HG02870 (cell line): ENCODE results near the gene GBGT1.
A peak's percentile ranks its signal among the peaks of the same experiment; 100 is the strongest.

ENCODE experiments used
- ATAC-seq: cut with Tn5 transposase; IDR thresholded peaks from one replicate; pipeline ENCODE4 v1.9.1; 2021; ENCODE audit warnings: mild to moderate bottlenecking, moderate library complexity; ENCODE audit not compliant: unreplicated experiment

Gene GBGT1

DNA sequence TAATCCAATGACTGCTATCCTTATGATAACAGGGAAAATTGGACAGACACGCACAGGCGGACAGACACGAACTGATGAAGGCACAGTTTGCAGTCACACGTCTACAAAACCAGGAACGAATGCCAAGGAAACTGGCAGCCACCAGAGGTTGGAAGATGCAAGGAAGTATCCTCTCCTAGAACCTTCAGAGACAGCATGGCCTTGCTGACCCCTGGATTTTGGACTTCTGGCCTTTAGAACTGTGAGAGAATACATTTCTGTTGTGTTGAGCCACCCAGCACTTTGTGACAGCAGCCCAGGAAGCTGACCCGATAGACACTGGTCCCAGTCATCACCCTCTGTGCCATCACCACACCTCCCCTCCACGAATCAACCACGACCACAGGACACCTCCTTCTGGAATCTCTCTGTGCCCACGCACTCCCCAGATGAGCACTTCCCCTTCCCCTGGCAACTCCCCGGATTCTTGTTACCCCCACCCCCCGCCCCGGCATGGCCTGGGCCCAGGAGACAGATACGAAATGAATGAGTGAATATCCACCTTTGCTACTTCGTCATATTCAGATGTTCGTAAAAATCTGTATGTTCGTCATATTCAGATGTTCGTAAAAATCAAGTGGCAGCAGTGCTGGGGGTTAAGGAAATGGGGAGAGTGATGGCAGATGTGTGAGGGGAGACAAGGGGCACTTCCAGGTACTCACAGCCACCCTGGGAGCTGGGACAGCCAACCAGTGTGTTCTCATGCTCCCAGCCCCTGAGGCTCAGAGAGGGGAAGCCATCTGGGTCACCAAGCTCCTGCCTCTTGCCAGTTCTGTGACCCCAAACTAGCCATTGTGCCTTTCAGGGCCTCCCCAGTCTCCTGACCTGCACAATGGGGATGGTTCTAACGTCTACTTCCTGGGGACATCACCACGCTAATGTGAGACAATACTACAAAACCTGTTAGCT, 18.5 kb downstream of the GBGT1 start:
- no peak for ATAC-seq

DNA sequence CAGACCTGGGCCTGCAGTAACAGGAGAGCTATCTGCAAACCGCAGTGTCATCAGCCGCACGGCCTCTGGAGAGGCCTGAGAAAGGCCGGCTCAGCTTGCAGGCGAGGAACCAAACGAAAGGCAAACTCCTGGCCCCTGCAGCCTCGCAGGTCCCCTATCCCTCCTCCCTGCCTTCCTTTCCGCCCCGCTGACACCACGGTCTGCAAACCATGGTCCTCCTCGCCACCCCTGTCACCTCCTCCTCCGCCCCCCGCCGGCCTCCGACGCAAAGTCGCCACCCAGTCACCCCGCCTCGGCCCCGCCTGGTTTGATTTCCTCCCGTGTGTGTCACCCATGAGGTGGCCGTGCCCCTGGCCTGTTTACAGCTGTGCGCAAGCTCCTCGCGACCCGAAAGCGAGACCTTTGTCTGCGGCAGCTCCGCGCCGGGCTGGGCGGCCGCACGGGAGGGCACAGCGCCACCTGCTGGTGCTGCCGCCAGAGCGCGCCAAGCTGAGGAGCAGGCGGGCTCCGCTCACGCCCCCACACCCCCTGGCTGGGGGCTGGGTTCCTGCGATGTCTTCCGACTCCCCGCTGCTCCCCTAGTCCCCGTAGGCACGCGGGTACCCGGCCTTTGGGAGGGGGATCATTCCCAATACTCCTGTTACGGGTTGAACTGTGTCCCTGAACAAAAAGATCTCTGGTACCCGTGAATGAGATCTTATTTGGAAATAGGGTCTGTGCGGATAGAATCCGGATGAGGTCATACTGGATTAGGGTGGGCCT, 19.4 kb downstream of the GBGT1 start:
- peak; percentile 38 for ATAC-seq

DNA sequence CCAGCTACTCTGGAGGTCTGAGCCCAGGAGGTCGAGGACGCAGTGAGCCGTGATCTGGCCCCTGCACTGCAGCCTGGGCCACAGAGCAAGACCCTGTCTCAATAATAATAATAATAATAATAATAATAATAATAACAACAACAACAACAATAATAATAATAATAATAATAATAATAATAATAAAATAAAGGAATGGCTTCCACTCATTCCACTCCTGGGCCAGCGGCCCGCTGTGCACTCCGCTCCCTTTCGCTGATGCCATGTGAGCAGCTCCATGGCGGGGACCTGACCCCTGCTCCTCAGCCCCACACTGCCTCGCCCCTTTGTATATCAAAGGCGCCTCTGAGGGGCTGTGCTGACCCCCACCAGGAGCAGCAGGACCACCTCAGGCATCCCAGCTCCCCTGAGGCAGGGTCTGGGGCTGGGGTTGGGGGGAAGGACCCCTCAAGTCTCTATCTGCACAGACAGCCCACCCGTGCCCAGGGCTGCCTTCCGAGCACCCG, 20.0 kb downstream of the GBGT1 start:
- no peak for ATAC-seq

DNA sequence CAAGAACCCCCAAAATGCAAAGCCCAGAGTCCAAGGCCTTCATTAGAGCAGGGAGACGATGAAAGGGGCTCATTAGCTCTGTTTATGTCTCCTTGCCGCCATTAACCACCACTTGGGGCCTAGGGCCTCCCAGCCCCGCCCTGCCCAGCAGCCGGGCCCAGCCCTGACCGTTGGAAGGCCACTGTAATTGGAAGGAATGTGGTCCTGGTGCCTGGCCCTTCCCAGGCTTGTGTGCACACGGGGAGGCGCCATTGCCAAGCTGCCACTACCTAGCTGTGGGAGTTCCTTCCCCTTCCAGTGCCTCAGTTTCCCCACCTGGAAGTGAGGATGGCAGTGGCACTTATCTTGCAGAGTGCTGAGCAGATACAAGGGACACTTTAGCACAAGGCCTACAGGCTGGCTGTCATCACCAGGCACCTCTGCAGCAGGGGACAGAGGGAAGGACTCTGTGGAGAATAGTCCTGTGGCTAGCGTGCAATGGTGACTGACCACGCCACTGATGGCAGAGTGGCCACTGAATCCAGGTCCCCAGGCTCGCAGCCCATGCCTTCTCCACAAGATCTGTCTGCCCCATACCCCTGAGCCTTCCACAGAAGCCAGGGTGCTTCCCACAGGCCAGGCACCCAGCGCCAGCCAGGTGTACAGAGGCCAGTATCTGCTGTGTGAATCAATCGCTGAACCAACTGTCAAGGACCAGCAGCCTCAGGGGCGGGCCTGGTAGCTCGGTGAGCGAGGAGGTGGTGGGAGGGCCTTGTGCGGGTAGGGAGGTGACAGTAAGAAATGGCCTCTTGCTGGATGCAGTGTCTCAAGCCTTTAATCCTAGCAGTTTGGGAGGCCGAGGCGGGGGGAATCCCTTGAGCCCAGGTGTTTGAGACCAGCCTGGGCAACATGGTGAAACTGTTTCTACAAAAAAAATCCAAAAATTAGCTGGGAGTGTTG, 20.8 kb downstream of the GBGT1 start:
- no peak for ATAC-seq

DNA sequence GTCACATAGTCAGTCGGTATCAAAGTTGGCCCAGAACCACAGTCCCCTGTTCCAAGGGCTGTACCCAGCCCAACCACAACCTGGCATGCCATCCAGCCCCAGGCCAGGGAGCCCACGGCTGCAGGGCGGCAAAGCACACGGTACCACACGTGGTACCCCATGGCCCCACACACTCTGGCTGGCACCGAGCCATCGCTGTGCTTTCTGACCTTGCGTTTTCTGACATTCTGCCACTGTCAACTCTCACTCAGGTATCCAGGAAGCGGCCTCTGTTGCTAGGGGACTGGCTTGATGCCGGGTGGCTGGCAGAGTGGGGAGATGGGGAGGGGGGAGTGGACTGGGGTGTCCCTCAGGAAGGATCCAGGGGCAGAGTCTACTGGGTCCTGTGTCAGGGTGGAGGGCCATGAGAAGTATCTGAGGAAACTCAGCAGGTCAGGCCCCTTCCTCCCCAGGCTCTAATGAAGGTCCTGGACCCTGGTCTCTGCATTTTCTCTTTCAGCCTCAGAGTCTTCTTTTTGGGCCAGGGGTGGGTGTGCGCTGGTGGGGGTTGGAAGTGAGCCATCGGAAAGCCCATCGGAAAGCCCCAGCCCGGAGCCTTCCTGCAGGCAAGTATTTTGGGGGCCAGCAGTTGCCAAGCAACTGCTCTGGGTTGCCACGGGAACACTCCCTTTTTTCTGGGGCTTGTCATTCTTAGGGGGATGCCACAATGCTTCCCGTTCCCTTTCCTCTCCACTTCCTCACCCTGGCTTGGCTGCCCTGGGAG, 21.7 kb downstream of the GBGT1 start:
- ATAC-seq, result no peak

DNA sequence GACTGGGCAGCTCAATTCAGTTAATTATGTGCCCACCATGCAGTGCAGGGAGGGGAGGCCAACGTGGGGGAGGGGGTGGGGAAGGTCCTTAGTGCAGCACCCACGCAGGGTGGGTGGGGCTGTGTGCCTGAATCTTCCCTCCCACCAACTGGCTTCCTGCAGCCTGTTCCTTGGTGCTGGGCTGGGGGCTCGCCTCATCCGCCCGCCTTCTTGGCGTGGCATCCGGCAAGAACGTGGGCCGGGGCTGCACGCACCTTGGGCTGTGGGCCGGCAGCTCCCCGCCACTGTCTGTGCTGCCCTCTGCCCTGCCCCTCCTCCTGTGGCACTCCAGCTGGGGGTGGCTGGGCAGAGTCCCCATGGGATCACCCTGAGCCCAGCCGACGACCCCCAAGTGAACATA, 23.1 kb downstream of the GBGT1 start:
- no peak for ATAC-seq

DNA sequence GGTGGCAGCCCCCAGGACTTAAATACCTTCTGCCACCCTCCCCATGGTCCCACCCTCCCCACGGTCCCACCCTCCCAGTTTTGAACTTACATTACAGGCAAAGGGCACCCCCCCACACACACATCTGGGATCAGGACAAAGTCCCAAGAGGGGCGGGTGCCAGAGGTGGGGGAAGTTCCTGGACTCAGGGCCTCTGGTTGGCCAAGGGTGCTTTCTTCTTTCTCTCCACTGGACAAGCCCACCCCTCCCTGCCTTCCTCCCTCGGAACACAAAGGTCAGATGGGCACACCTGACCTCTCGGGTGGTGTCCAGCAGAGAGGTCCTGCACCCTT, 23.6 kb downstream of the GBGT1 start:
- ATAC-seq, result no peak

DNA sequence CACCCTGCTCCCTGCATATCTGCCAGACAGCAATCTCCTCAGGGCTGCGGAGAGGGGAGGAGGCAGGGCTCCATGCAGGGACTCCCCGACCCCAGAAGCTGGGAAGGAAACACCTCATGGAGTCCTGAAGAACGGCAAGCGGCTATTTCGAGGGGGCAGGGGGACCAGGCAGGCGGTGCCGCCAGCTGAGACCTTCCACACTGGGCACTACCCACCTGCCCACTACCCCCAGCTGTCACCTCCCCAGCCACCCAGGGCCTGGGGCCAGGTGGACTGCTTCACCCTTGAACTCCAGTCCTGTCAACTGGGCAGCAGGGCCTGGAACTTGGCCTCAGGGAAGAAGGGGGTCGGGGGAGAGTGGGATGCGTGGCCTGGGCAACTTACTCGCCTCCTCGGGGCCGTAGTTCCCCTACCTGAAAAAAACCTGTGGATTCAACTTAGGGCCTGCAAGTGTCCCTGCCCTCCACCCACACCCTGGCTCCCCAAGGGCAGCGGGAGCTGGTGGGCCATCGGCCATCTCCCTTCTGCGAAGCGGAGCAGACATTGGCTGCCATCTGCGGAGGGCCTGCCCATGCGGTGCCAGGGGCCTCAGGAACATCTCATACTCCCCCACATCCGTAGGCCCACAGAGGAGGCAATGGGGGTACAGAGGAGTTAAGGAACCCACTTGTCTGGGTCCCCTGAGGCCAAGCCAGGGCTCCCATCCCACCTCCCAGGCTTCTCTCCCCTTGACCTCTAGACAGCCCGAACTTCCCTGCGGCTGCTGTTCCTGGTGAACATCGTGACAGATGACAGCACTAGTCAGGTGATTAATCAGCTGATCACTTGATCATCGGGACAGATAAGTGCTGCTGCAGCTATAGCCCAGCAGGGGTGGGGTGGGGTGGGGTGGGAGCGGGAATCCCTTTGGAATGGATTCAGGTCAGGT, 24.2 kb downstream of the GBGT1 start:
- ATAC-seq, result no peak

DNA sequence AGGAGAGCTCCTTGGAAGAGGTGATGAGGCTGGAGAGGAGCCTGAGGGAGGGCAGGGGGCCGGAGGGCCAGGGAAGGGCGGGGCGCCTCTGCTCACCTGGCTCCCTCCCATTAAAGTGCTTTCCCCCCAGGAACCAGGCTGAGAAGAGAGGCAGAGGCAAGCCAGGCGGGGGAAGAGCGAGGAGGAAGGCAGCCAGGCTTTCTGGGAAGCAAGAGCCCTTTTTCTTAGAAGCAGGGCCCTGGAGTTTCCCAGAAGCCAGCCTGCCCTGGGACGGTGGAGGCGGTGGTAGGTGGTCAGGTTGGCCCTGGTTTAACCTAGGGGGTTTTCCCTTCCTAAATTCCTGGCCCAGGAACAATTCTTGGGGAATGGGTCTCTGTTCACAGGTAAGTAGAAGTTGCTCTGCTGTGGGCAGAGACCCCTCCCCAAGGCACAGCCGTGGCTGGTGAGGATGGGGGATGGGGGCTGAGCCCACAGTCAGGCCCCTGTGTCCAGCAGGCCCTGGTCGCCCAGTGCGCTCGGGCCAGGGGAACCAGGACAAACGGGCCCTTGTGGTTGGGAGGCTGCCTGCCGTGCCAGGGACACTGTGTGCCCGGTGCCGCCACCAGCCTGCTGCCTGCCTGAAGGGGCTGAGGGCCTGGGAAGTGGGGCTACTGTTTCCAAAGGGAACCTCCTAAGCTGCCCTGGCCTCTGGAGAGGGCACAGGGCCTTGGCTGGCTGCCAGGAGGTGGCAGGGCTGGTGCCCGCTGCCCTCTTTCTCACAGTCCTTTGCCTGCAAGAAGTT, 26.1 kb downstream of the GBGT1 start:
- ATAC-seq, result no peak

DNA sequence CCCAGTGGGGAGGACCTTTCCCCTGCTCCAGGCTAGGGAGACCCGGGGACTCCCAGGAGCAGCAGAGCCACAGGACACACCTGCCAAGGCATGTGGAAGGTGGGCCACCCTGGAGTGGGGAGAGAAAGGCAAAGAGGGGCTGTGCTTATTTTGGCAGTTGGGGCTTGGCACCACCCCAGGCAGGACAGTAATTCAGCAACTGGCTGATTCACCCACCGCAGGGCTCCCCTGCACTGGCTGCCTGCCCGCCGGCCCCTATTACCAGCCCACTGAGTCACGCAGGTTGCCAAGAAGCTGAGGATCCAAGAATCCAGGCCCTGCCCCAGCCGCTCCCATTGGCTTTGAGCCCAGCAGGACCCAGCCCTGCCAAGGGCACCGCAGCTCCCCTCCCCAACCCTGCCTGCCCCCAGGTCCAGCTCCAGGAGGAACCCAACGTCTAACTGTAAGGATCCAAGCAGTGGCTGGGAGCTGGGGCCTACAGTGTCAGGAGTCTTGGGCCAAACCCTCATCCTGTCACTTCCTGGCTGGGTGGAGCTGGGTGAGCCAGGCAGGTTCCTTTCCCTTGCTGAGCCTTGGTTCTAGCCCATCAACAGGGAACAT, 28.5 kb downstream of the GBGT1 start:
- ATAC-seq, result no peak

DNA sequence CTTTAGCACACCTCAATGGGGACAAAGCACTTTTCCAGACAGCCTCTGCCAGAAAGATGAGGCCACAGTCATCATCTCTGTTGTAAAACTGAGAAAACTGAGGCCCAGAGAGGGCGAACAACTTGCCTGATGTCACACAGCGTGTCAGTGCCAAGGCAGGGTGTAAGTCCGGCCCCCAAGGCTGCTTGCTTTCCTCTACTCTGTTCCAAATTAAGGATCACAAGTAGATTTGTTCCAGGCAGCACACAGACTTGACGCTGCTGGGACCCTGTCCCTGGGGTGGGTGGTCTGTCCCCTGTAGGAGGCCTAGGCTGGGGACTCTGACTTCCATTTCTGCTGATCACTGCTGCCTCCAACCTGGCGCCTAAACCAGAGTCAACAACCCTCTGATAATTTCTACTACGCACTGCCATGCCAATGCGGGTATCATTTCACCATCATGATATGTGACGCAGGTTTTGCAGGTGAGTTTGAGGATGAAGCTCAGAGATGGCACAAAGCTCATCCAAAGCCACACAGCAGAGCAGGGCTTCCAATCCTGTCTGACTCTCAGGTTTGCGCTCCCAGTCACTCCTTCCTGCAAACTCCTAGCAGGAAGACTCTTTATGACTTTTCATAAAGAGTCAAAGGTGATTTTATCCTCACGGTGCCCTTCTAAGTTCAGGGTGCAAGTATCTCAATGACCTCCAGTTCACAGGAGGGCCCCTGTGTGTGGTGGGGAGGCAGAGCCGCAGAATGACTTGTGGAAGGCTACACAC, 29.1 kb downstream of the GBGT1 start:
- no peak for ATAC-seq

DNA sequence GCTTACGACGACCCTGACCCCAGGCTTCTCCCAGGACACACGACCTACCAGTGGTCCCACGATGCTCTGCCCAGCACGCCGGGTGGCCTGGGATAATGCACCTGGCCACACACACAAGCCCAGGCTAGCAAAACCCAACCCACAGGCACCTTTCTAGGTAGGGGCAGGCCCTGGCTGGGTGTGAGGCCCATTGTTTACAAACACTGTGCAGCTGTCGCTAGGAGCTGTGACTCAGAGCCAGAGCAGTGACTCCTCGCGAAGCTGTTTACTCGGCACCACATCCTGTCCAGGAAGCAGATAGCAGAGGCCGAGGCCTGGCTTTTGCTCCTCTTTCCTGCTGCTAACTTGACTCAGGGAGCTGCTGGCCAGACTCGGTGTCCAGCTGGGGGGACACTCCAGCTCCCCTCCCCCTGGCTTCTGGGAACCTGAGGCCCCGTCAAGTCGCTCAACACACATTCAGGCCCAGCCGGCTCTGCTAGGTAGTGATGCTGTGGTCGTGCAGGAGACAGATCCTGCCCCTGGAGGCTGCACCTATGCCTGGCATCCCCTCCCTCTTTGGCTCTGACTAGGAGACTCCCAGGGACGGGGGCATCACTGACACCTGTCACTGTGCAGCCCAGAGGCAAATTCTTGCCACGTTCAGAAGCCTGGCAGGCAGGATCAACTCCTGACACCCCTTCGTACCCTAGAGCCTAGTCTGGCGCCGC, 29.9 kb downstream of the GBGT1 start:
- peak; percentile 76 for ATAC-seq

DNA sequence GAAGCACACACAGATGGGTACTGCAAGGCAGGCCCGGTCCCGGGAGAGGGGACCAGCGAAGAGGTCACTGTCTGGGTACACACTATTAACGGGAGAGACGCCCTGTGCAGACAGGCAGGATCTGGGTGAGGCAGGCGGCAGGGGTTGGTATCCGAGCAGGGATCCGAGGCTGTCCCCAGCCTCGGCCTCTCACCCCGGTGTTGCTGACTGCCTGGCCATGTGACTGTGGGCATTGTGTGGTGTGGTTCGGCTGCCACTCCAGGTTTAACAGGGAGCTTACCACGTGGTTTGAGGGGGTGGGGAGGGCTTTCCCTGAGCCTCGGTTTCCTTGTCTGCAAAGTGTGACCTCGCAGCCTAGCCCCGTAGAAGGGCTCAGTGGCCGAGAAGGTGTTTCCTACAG, 31.5 kb downstream of the GBGT1 start:
- ATAC-seq, result no peak

DNA sequence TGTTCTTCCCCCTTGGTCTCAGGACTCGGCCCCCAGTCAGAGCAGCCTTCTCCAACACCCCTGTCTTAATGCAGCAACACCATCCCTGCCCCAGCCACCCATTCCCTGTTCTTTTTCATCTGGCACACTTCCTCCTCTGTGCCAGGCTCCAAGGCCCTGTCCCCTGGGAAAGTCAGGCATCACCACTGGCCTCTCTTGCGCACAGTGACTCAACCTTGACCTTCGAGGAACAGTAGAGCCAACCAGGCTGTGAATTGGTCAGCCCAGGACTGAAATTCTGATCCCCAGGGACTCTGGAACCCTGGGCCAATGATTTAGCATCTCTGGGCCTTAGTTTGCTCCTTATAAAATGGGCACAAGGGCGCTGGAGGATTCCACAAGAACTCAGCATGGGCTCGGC, 32.2 kb downstream of the GBGT1 start:
- ATAC-seq, result no peak

DNA sequence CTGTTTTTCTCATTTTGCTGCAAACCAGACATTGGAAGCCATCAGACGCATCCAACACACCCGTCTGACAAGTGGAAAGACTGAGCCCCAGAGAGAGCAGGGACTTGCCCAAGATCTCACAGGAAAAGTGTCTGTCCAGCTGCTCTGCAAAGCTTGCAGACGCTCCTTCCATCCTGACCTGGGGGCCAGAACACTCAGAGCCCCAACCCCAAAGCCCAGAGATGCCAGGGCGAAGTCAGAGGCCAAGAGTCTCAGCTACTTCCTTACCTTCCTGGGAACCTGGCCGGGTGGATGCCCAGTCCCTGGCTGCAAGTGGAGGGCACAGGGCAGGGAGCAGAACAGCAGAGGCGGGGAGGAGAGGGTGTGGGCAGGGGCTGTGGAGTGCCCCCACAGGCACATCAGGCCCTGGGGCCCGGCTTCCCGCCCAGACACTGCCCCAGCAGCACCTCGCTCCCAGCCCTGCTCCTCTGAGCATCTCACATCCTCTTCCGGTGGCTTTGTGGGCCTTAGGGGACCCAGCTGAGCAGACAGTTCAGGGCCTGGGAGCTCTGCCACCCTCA, 32.9 kb downstream of the GBGT1 start:
- ATAC-seq, result no peak
